ENCODE results near the gene ZNF302. TPM values are rescaled to one million over a fixed set of nuclear protein-coding genes. Genes with fewer than 3 reads are reported as not detected.

Gene ZNF302
- total RNA-seq, 1 donor from 2014 or later: 32.4 TPM

DNA sequence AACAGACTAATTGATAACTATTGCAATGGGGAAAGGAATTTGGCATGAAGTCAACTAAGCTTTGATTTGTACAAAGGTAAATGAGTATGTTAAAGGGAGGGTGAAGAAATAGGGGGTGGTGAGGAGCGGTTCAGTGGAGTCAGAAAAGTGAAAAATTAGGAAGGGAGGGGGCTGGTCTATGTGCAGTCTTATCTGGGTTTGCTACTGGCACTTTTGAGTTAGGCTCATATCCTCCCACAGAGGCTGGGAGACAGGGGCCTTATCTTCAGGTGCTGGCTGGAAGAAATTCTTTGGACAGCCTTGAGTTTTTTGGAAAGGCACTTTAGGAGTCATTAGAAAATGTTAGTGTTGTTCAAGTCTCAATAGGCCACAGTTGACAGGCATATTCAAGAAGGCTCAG lies 11.1 kb downstream of the ZNF302 start:
- Mint-ChIP-seq H3K27ac (ENCODE audit: unreplicated experiment) (no peak overlapping the region), H3K4me3 (ENCODE audit: unreplicated experiment) (no peak overlapping the region), H3K27me3 (ENCODE audit: unreplicated experiment) (peaks cover 4% of the 10 kb centered on the region), H3K9me3 (ENCODE audit: unreplicated experiment) (peaks cover 4% of the 10 kb centered on the region), H3K36me3 (ENCODE audit: low read depth, unreplicated experiment) (peaks cover 27% of the 10 kb centered on the region), H3K4me1 (ENCODE audit: unreplicated experiment) (peaks cover 7% of the 10 kb centered on the region)
- TF ChIP-seq CTCF (IDR thresholded peaks at IDR 0.05; ENCODE audit: unreplicated experiment): no peak
- DNase-seq (ENCODE audit: low spot score): no peak

- Mint-ChIP-seq H3K27ac (ENCODE audit: unreplicated experiment) (no peak overlapping the region), H3K4me1 (ENCODE audit: unreplicated experiment) (peaks cover 7% of the 10 kb centered on the region), H3K9me3 (ENCODE audit: unreplicated experiment) (peaks cover 4% of the 10 kb centered on the region), H3K4me3 (ENCODE audit: unreplicated experiment) (no peak overlapping the region), H3K36me3 (ENCODE audit: low read depth, unreplicated experiment) (peaks cover 13% of the 10 kb centered on the region), H3K27me3 (ENCODE audit: unreplicated experiment) (peaks cover 4% of the 10 kb centered on the region)
- no peak for DNase-seq (ENCODE audit: low spot score)
- TF ChIP-seq CTCF (IDR thresholded peaks at IDR 0.05; ENCODE audit: unreplicated experiment): no peak
Observed at GRCh38 chr19:34690372-34690771, 12.9 kb downstream of the ZNF302 start.

GRCh38 chr19:34692549-34692948 lies 15.1 kb downstream of the ZNF302 start:
- Mint-ChIP-seq H3K9me3 (ENCODE audit: unreplicated experiment) (peaks cover 4% of the 10 kb centered on the region), H3K27me3 (ENCODE audit: unreplicated experiment) (peaks cover 2% of the 10 kb centered on the region), H3K4me1 (ENCODE audit: unreplicated experiment) (peaks cover 7% of the 10 kb centered on the region), H3K4me3 (ENCODE audit: unreplicated experiment) (no peak overlapping the region), H3K27ac (ENCODE audit: unreplicated experiment) (no peak overlapping the region), H3K36me3 (ENCODE audit: low read depth, unreplicated experiment) (no peaks in the 10 kb centered on the region)
- no peak for TF ChIP-seq CTCF (IDR thresholded peaks at IDR 0.05; ENCODE audit: unreplicated experiment)
- DNase-seq (ENCODE audit: low spot score): no peak

GRCh38 chr19:34707661-34708060 lies 30.2 kb downstream of the ZNF302 start:
- H3K4me1 Mint-ChIP-seq (ENCODE audit: unreplicated experiment): no peaks in the 10 kb centered on the region
- H3K27ac Mint-ChIP-seq (ENCODE audit: unreplicated experiment): no peak overlapping the region
- peaks cover 7% of the 10 kb centered on the region for H3K36me3 Mint-ChIP-seq (ENCODE audit: low read depth, unreplicated experiment)
- H3K9me3 Mint-ChIP-seq (ENCODE audit: unreplicated experiment): no peaks in the 10 kb centered on the region
- no peak overlapping the region for H3K4me3 Mint-ChIP-seq (ENCODE audit: unreplicated experiment)
- H3K27me3 Mint-ChIP-seq (ENCODE audit: unreplicated experiment): peaks cover 2% of the 10 kb centered on the region
- TF ChIP-seq CTCF (IDR thresholded peaks at IDR 0.05; ENCODE audit: unreplicated experiment): no peak
- no peak for DNase-seq (ENCODE audit: low spot score)

- H3K4me1 Mint-ChIP-seq (ENCODE audit: unreplicated experiment): no peaks in the 10 kb centered on the region
- H3K9me3 Mint-ChIP-seq (ENCODE audit: unreplicated experiment): peaks cover 8% of the 10 kb centered on the region
- peaks cover 6% of the 10 kb centered on the region for H3K36me3 Mint-ChIP-seq (ENCODE audit: low read depth, unreplicated experiment)
- TF ChIP-seq CTCF (IDR thresholded peaks at IDR 0.05; ENCODE audit: unreplicated experiment): no peak
- DNase-seq (ENCODE audit: low spot score): no peak
- no peak overlapping the region for H3K4me3 Mint-ChIP-seq (ENCODE audit: unreplicated experiment)
- H3K27me3 Mint-ChIP-seq (ENCODE audit: unreplicated experiment): peaks cover 2% of the 10 kb centered on the region
- H3K27ac Mint-ChIP-seq (ENCODE audit: unreplicated experiment): no peak overlapping the region
Observed at GRCh38 chr19:34711890-34712289, 34.4 kb downstream of the ZNF302 start.

Measured in endothelial cell (in vitro differentiated cells).